HFF-Myc (cell line): ENCODE measurements around the gene SLC2A14.
"Not testable (repeated sequence)": the region's sequence is repeated elsewhere in the genome, so short reads cannot be mapped to it uniquely, and the experiment has no call there.

Source experiments
- DNase-seq: peaks from one replicate; pipeline ENCODE4 v3.0.0-alpha.2; 2011; ENCODE audit warnings: low read depth; ENCODE audit errors: extremely low read depth
- H3K4me3 ChIP-seq: replicated peaks from 2 replicates; pipeline ENCODE4 v1.5.1; 2011; ENCODE audit warnings: low read depth, mild to moderate bottlenecking, control low read depth, low read length
- CTCF ChIP-seq: IDR thresholded peaks from 2 replicates; pipeline ENCODE4 v1.5.1; 2012; ENCODE audit warnings: mild to moderate bottlenecking, low read depth, low read length, control low read depth; ENCODE audit errors: missing control alignments

SLC2A14 gene

DNA sequence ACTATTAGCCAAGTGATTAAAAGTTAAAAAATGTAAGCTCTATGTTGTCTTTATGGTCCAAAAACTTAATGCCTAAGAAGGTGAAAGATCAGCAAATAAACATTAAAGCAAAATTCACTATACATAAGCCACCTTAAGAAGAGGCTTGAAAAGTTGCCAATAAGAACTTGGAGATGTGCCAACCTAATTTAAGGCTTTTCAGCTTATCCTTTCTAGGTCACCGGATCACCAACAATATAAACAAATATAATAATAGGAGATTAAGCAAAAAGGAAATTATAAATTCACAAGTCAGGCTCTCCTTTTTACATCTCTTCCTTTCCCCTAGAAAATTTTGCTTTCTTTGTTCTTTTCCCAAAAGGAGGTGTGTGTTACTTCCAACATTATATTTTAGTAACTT, 32.4 kb upstream of the SLC2A14 start:
- no peak for TF ChIP-seq CTCF
- no peak for DNase-seq
- H3K4me3 ChIP-seq = no peak overlapping the region

DNA sequence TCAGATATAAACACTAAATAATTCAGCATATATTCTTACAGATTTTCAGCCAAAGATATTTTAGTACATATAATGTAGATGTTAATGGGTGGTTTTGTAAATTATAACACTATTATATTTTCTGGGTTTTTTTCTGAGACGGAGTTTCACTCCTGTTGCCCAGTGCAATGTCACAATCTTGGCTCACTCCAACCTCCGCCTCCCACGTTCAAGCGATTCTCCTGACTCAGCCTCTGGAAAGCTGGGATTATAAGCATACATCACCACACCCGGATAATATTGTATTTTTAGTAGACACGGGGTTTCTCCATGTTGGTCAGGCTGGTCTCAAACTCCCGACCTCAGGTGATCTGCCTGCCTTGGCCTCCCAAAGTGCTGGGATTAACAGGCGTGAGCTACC, 29.7 kb upstream of the SLC2A14 start:
- not testable (repeated sequence) for DNase-seq, H3K4me3 ChIP-seq

DNA sequence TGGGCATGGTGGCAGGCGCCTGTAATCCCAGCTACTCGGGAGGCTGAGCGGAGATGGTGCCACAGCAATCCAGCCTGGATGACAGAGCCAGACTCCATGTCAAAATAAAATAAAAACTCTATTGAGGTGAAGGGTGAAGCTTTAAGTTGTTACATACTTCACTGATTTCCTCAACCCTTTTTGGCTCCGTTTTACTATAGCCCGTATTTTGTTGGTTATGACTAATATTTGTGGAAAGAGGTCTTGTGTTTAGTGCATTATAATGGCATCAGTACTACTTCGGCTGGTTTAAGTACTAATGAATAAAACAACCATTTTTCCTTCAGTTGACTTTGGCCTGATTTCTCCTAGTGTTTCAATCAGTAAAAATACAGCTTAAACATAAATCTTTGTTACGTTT, 27.0 kb upstream of the SLC2A14 start:
- no peak for TF ChIP-seq CTCF
- DNase-seq = no peak
- H3K4me3 ChIP-seq = no peak overlapping the region

DNA sequence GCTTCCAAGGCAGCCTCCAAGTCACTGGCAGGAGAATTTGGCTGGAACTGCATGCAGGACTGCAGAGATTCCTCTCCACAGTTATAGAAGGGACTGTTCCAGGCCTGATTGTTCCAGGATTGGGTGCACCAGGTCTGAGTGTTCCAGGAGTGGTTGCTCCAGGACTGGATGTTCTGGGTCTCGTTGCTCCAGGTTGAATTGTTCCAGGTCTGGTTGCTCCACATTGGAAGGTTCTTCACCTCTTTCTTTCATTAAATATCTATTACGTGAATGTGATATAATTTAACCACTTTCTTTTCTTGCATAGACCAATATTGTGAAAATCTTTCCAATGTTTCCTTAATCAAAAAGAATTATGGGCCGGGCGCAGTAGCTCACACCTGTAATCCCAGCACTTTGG, 24.0 kb upstream of the SLC2A14 start:
- not testable (repeated sequence) for DNase-seq, H3K4me3 ChIP-seq

DNA sequence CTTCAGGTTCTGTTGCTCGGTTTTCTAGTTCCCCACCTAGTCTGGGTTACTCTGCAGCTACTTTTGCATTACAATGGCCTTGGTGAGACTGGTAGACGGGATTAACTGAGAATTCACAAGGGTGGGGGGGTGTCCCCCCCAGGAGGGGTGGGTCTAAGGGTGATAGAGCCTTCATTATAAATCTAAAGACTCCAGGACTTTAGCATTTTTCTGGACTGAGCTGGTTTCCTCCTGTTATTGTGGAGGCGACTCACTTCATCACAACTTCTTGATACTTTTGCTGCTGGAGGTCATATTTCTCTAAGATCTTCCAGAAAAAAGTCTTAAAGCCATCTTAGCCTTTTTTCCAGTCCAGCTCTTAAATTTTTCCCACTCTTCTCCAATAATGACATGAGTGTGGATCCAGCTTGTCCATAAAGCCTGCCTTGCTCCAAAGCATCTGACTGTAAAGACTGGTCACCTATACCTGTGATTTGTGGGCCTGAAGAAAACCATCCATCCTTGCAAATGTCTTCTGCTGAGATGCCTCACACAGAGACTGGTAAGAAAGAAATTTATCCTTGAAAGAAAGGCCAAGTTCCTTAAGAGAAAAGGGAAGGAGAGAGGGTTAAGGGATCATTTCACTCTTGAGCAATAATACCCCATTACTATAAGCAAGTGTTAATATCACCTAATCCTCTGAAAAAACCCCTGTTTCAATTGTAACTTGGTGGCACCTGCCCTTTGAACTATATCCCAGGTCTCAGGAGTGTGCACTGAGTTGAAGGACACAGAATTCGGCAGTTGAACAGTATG, 19.7 kb upstream of the SLC2A14 start:
- TF ChIP-seq CTCF = no peak
- no peak overlapping the region for H3K4me3 ChIP-seq
- no peak for DNase-seq

- no peak overlapping the region for H3K4me3 ChIP-seq
- TF ChIP-seq CTCF = no peak
- no peak for DNase-seq
These were observed 12.0 kb upstream of the SLC2A14 start for GRCh38 chr12:7884689-7885088.

DNA sequence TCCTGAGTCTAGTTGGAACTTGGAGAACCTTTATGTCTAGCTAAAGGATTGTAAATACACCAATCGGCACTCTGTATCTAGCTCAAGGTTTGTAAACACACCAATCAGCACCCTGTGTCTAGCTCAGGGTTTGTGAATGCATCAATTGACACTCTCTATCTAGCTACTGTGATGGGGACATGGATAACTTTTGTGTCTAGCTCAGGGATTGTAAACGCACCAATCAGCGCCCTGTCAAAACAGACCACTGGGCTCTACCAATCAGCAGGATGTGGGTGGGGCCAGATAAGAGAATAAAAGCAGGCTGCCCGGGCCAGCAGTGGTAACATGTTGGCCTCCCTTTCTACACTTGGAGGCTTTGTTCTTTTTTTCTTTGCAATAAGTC, 9.0 kb upstream of the SLC2A14 start:
- not testable (repeated sequence) for H3K4me3 ChIP-seq, DNase-seq

GRCh38 chr12:7880952-7881735, 8.4 kb upstream of the SLC2A14 start:
- not testable (repeated sequence) for H3K4me3 ChIP-seq, DNase-seq

- H3K4me3 ChIP-seq = no peak overlapping the region
- DNase-seq = no peak
- TF ChIP-seq CTCF = no peak
These were observed 6.5 kb upstream of the SLC2A14 start for GRCh38 chr12:7879246-7879645.
